Putamen (tissue), 1 donor: ENCODE data around the gene NLGN1.
"Not testable (repeated sequence)": the region's sequence is repeated elsewhere in the genome, so short reads cannot be mapped to it uniquely, and the experiment has no call there.

Experiments
- DNase-seq: peaks from one replicate; pipeline ENCODE4 v3.0.0-alpha.2; 2016; ENCODE audit warnings: low spot score

Gene NLGN1

DNA sequence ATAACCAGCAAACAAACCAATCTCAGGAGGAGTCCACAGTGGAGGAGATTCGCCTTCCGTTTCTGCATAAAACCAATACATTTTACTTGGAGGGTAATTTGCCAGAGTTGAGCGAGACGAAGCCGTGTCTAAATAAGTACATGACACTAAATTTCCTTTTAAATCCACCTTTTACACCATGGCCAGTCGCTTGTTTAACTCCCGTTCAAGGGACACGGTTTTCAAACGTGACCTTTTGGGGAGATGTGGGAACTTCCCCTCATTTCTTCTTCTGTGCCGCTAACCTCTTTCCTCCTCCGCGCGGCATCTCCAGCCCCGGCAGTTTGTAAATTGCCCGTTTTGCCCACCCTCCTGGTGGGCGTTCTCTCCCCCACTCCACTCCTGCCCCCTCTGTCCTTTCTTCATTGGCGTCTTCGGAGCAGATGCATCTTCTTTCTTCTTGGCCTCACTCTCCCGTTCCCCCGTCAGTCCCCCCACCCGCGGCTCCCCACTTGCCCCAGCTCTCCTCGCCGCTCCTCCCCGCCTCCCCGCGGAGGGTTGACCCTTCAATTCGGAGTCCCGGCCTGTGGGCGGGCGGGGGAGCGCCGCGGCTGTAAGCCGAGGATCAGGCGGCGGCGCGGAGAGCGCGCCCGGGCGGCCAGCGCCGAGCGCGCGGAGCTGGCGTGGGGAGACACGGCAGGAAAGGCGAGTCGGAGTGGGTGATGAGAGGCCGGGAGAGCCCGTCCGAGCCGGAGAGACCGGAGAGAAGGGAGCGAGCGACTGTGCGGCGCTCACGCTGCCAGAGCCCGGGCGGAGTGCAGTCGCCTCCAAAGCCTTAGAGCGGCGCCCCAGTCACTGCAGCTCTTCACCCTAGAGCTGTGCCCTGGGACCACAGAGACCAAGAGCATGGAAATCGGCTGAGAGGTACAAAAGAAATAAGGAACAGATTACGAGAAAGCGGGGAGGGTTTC is at the start of gene NLGN1:
Gene NLGN1, plus strand, starts transcription at position 584 of the 950 bp plus-strand sequence.
- DNase-seq: peak; percentile 87

DNA sequence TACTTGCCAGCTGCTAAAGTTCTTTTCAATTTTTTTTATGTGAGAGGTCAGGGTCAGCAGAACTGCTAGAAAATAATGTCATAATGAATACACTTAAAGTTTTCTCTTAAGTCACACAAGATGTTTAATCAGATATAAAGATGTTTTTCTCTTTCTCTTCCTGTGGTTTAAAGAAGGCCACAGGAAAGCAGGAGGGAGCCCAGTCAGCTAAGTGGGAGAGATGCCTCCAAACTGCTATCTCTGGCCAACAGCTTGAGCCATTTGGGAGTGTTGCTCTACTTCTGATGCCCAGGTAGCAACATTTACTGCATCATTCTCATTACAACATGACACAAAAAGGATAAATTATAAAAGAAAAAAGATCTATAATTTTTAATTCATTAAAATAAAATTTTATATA is 45.7 kb upstream of the NLGN1 start:
- DNase-seq: no peak

DNA sequence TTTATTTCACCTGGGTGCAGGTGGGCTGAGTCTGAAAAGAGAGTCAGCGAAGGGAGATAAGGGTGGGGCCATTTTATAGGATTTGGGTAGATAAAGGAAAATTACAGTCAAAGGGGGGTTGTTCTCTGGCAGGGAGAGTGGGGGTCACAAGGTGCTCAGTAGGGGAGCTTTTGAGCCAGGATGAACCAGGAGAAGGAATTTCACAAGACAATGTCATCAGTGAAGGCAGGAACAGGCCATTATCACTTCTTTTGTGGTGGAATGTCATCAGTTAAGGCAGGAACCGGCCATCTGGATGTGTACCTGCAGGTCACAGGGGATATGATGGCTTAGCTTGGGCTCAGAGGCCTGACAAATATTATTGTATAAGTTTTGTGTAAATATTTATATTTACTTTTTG is 44.4 kb upstream of the NLGN1 start:
- DNase-seq: not testable (repeated sequence)

DNA sequence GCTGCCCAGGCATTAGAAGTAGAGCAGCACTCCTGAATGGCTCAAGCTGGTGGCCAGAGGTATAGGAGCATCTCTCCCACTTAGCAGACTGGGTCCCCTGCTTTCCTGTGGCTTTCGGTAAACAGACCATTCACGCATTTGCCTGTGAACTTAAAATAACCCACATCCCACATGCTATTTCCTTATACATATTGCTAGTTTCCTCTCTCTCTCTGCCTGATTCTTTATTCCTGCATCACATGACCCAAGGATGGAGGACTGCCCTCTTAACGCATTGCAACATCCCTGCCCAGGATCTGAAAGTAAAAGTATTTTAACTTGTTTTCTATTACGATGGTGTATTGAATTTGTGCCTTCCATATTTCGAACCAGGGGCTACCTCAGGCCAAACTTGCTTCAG is 43.4 kb upstream of the NLGN1 start:
- DNase-seq: no peak

DNA sequence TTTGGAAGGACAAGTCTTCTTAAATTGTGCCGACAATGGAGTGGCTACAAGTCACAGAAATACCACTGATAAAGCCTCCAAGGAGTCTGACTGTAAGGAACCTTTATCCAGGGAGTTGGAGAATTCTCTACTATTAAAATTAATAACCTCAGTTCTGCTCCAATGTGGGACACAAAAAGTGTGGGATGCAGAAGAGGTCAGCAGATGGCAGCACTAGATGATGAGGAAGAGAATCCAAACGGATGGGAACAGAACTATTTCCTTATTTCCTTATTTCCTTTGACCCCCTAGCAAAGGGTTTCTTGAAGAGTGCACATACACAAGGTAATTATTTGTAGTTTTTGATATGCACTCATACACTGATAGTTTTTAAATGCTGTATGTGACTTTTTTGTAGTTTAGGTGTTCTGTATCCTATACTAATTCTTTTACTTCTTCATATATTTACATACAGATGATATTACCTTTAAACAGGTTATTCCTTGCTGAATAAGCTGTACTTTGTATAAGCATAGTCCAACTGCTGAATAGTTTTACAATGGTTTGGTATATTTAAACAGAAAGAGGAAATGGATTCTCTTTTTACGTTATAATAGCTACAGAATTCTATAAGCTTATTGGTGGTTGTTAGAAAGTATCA is 25.6 kb upstream of the NLGN1 start:
- DNase-seq: peak; percentile 28

DNA sequence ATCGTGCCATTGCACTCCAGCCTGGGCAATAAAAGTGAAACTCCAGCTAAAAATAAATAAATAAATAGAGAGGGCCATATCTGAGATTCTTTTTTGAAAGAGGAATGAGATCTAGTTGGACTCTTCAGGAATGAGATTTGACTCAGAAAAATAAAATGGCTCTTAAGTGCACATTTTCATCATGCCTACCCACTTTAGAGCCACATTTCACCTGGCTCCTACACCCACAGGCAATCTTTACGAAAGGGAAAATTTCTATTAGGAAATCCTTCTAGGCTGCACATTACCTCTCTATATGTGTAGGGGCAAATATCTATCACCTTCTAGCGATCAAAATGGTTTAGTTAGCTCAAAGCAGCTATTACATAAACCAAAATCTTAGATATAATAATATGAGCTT is 16.9 kb upstream of the NLGN1 start:
- no peak for DNase-seq

DNA sequence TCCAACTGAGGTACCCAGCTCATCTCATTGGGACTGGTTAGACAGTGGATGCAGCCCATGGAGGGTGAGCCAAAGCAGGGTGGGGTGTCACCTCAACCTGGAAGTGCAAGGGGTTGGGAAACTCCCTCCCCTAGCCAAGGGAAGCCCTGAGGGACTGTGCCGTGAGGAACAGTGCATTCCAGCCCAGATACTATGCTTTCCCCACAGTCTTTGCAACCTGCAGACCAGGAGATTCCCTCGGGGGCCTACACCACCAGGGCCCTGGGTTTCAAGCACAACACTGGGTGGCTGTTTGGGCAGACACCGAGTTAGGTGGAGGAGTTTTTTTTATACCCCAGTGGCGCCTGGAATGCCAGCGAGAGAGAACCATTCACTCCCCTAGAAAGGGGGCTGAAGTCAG is 15.6 kb upstream of the NLGN1 start:
- not testable (repeated sequence) for DNase-seq

DNA sequence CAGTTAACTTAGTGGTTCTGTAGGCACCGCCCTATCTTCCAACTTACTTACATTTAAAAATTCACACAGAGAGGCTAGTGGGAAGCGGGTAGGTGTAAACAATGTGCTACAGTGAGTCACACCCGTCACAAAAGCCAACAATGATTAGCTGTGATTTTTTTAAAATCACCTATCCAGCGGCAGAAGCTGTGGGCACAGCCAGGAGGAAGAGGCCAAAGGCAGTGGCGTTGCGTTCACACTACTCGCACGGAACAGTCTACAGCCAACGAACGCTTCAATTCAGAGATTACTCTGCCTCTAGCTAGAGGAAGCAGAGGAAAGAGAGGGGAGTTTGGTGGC is 2.5 kb upstream of the NLGN1 start:
- DNase-seq: no peak

DNA sequence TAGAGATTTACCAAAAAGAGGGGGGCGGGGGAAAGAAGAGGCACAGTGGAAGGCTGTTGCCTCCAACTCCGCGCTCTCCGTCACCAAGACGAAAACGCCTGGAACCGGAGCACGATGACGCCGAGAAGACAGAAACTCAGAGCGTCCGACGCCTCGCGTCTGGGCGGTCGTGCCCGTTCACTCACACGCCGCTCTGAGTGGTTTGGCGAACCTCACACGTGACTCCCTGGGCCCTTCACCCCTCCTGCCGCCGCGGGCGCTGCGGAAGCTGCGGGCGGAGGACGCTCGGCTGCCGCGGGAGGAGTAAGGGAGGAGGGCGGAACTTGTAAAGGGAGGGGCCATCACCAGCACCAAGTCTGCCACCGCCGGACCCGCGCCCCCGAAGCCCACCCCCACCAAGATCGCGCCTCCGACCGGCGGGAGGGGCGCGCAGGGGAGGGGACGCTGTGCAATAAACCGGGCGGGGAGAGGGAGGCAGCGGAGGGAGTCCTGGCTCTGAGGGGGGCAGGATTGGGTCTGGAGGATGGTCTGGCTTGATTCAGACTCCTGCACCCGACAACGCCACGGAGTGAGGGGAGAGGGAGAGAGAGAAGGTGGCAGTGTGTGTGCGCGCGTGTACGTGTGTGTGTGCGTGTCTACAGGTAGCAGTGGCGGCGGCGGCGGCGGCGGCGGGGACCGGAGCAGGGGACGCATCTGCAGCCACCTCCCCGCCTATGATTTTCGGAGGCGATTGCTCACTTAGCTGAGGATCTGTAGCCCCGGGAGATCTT is 1.9 kb upstream of the NLGN1 start:
- DNase-seq: peak; percentile 93

DNA sequence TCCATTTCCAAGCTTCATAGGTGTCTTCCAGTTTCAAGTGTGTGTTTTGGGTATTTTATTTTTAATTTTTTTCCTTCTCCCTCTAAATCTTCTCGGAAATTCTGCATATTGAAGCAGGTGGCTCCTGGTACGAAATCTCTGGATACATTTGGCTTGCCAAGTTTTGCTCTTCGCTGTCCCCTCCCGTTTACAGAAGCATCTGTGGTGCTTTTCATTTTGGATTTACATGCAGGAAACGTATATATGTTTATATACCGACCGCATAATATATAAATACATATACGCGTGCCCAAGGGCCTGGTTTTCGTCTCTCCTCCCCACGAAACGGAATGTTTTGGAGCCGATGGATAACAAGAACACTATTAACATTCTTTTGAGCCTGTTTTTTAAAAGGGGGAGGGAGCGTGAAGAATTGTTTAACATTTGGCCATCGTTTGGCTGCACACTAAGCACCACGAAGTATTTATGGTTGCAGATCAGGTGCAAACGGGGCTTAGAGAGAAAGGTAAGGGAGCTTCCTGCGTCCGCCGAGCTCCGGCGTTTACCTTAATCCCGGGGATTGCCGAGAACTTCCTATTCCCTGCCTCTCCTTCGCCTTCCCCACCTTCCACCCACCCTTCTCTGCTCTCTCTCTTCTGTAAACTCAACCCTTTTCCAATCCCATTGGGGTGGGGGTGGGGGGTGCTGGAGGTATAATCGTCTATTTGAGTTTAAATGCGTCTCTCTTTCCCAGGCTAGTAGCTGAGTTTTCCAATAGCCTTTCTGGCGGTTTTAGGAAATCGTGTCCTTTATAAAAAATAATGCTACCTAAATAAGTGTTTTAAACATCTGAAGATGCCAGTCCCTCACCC is 1.1 kb upstream of the NLGN1 start:
- DNase-seq: peak; percentile 67

DNA sequence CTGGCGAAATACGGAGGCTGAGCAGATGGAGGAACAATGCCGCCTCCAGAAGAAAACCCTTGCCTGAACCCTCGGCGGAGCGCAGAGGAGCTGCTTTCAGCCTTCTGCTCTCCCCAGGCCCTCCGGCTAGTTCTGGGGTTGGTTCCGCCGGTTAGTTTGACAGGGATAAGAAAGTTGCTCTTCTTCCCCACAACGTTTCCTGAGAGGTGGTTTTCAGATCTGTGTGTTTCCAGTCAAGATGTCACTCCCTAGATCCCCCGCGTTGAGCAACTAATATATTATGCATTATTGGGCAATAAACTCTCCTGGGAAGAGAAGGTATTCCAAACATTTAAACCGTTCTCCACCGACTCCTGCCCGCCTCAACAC is 551 bp downstream of the NLGN1 start:
- peak; percentile 49 for DNase-seq

DNA sequence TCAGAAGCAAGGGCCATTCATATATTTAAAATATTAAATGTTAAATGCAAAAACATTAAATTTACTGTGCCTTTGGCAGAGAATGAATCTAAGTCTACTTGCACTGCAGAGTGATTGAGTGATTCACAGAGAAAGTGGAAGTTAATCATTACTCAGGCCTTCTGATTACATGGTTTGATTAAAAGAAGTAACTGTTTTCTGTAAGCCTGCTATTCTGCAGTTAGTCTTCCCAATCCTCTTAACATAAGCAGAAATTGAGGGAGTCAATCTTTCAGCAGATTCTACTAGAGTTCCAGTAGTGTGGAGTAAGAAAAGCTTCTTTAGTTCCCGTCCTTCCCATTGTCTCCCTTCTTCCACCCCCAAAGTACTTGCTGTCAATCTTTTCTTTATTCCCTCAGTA is 1.5 kb downstream of the NLGN1 start:
- no peak for DNase-seq

DNA sequence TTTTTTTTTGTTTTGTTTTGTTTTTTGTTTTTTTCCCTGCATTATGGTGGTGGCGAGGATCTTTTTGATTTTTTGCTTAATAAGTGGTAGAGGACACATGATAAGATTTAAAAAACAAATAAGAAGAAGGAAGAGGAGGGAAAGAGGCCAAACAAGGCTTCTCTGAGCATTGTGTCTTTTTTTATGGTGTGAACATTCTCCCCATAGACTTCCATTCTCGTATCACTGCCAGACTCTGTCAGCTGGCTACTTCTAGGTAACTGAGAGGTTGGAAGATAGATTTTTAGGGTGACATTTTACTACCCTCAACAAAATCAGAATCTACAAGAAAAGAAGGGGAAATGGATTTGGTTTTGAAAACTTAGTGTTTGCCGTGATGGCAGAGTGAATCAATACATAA is 3.8 kb downstream of the NLGN1 start:
- no peak for DNase-seq

DNA sequence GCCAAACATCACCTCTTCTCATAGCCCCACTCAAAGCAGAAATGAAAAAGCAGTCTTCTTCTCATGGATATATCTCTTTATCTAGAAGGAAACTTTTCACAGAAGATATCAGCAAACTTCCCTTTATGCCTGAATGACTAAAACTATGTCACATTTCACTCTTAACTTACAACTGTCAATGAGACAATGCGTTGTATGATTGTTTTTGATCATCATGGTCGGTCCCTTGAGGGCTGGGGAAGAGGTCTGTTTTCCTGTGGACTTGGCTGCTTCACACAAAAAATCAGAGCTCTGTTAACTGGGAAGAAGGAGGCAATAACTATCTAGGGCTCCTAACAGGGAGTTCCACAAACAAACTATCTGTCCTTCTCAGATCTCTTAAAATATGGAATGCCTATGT is 5.1 kb downstream of the NLGN1 start:
- DNase-seq: no peak

DNA sequence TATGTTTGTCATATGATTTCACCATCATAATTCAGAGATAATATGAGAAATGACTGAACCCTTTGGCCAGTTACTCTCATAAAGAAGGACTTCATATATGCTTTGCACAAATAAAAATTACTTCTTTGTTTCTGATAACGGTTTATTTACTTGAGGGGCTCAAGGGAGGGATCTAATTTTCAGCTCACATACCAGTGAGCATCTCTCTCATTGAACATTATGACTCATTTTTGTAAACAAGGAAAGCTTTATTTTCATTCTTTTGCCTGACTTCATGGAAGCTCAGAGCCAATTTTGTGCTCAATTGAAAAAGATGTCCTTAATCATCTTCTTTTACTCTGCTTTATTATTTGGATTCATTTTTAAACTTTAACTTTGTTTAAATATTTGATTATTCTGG is 5.8 kb downstream of the NLGN1 start:
- peak; percentile 64 for DNase-seq

DNA sequence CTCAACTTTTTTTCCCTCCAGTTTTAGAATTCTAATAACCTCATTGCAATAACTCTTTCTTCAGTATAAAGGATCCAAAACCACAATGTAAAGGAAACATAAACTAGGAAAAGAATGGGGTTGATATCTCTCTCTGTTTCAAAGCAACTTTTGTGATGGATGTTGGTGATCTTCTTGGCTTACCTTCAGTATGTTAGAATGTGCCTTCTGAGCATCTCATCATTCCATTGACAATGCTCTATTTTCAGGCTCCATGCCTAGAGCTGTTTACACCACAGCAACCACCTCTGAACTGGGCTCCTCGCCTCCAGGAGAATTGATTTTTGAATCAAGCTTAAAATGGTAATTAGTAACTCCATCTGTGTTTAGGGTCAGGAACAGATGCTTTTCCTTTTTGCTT is 6.6 kb downstream of the NLGN1 start:
- DNase-seq: no peak

DNA sequence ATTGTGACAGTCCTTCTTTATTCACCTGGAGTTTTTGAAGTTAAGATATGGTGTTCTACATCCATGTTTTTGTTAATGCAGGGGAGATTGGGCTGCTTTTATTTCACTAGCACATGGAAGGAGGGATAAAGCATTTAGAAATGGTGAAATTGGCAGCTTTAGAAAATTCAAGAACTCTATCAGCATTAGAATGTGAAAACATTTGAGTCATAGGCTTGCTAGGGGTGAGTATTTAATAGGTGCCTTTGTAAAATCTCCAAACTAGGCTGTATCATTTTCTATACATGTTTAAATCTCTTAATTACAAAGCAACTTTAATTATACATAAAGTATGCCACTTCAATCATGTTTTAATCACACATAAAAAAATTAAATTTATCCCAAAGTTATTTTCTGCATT is 12.9 kb downstream of the NLGN1 start:
- no peak for DNase-seq

DNA sequence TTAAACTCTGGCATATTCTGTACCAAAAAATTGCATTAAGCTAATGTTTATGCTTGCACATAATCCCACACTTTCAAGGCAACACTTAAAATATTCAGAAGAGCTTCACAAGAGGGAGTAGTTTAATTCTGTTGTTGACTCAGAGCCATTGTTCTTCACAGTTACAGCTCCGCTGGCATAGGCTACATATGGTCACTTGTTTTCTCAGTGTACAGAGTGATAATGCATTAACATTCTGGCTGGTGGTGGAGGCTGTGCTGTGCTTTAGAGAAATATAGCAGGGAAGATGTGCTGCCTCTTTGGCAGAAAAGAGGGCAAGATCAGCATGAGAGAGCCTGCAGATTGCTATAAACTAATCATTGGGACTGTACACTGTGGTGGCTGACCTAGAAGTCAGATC is 13.3 kb downstream of the NLGN1 start:
- DNase-seq: peak; percentile 50

DNA sequence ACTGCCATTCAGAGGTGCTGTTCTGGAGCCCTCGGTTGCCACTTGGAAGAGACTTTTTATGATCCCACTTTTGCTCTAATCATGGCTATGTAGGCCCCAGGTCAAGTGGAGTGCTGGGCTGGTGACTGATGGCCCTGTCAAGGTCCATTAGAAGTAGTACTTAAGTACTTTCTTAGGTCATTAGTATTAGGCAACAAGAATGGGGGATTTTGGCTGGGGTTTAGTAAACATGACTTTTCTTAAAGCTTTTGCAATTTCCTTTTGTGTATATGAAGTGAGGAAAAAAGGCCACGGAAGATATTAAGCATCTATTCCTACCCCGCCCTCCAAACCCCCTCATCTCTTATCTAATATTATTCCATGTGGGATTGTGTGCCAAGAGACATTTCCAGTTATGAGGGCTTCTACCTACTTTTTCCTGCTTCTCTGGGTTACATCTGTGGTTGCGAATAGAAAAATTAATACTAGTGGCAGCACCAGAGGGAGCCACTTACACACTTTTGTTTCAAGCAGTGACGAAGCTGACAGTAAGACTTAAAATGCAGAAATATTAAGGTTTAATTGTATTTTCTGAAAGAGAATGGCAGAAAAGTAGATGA is 13.9 kb downstream of the NLGN1 start:
- peak; percentile 75 for DNase-seq

DNA sequence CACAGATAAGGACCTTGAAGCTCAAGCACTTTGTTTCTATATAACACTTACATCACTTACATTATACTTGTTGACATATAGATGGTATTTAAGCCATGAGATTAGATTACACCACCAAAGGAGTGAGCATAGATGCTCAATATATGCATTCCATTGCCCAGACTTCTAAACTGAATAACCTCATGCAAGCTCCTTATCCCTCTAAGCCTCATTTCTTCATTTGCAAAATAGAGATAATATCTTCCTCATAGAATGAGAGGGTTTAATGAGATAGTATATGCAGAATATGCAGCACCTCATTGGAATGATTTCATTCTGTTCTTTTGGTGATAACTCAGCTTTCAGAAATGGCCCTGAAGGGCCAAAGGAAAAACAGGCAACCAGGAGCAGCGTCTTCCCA is 18.5 kb downstream of the NLGN1 start:
- DNase-seq: no peak

DNA sequence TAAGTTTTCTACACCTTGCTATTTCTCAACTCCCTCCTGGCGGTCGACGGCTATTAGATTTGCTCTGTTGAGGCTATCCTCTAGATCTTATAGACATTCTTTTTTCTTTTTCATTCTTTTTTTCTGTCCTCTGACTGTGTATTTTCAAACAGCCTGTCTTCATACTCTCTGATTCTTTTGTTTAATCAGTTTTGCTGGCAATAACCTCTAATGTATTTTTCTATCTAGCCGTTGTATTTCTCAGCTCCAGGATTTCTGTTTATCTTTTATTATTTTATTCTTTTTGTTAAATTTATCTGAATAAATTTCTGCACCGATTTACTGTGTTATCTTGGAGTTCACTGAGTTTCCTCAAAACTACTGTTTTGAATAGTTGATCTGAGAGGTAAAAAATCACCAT is 31.5 kb downstream of the NLGN1 start:
- no peak for DNase-seq

DNA sequence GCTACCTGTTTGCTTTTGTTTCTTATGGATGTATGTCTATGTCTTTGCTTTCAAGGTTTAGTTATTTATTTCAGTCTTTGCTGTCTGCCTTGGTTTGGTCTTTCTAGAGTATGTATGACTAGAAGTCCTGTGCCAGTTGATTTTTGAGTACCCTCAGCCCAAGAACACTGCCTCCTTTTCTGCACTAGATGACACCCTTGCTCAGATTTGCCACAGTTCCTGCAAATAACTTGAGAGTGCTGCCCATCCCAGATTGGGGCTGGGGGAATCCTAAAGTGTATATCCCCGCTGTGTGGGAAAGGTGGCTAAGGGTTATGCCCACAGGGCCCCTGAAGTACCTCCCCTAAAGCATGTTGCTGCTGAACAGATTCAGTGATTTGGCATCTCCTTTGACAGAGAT is 32.0 kb downstream of the NLGN1 start:
- DNase-seq: no peak
